HG02884 (cell line): ENCODE data around the gene SEMA3B.

Experiments used
- ATAC-seq: cut with Tn5 transposase; IDR thresholded peaks from one replicate; pipeline ENCODE4 v1.9.1; 2021; ENCODE audit warnings: mild to moderate bottlenecking, moderate library complexity; ENCODE audit not compliant: unreplicated experiment

Gene SEMA3B

DNA sequence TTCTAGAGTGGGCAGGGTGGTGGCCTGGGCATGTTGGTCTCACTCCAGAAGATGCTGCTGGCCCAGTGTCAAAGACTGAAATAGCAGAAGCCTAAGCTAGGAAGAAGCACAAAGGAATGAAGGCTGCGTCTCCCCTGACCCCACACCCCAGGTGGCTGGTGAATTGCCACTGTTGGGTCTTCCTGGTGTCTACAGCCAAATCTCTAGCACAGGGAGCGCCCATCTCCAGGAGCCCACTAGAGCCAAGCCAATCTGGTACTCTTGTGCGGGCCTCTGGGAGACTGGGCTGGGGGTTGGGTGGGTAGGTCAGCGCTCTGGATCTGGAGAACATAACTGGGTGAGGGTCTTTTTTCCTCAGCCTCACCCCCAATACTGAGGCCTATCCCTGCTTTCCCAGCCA lies 58.2 kb downstream of the SEMA3B start:
- ATAC-seq = no peak
